ENCODE results near the gene UNC13D.

- TF ChIP-seq CTCF (IDR thresholded peaks at IDR 0.05; ENCODE audit: insufficient read depth, low read length, poor library complexity, severe bottlenecking) (no peak), EZH2phosphoT487 (conservative IDR thresholded peaks at IDR 0.05; ENCODE audit: low read length) (no peak)
These were observed 34.0 kb downstream of the UNC13D start for GRCh38 chr17:75810216-75810615.
